GM21717 (cell line): Measurements from ENCODE around the gene AGO3.
"Not testable (repeated sequence)": the region's sequence is repeated elsewhere in the genome, so short reads cannot be mapped to it uniquely, and the experiment has no call there.

Experiments
- ATAC-seq: cut with Tn5 transposase; IDR thresholded peaks from one replicate; pipeline ENCODE4 v1.9.1; 2021; ENCODE audit warnings: mild to moderate bottlenecking, moderate library complexity; ENCODE audit not compliant: unreplicated experiment

The AGO3 gene

GRCh38 chr1:35924838-35925237 lies 6.1 kb upstream of the AGO3 start:
- ATAC-seq = no peak

DNA sequence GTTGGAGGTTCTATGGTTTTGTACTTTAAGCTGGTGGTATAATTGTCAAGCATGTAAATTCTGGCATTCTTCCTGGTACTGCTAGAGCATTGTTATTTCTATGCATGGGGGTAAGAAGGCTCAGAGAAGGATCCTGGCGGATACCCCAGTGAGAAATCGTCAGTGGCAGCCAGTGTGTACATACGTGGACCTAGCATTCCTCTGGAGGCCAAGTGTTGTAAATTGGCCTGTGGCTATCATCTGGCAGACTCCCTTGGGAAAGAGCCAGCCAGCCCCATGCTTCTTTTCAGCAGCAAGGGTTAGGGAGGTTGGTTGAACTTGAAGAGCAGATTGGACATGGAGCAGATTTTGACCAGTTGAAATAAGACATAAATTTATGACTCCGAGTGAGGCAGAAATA lies 5.2 kb upstream of the AGO3 start:
- ATAC-seq = no peak

DNA sequence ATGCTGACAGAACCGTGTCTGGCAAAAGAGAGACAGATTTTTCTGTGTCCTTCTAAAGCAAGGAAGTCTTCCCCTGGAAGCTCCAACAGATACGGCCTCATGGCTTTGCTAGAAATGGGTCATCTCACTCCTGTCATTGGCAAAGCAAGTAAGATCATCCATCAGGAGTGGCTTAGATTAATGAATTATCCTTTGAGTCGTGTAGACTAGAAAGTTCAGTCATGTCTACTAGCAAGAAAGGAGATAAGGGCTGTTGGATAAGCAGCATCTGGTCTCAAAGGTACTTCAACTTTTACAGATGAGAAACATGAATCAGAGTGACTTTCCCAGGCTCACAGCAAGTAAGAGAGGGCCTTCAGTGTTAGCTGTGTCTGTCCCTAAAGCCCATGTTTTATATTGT lies 3.4 kb upstream of the AGO3 start:
- no peak for ATAC-seq

- no peak for ATAC-seq
These were observed 944 bp upstream of the AGO3 start for GRCh38 chr1:35929730-35930592.

- peak; percentile 35 for ATAC-seq
These were observed 697 bp downstream of the AGO3 start for GRCh38 chr1:35931446-35932157.

DNA sequence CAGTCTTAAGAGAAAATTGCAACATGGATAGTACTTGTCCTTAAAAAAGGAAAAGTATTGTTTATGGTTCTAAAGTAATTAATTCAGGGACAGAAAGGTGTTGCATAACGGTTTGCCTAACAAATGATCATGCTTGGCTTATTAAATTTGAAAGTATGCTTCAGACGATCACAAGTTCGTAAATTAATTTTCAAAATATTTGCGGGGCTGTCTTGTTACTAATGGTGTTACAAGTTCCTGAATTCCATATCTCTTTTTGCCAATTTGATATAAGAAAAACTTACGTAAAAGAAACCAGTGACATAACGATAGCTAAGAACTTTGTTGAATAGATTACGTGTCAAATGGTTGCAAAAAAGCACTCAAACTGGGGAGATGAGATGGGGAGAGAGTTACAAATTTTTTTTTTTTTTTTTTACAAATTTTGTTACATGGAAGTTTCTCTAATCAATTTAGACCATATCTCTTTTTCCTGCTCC lies 1.3 kb downstream of the AGO3 start:
- no peak for ATAC-seq

- ATAC-seq = no peak
These were observed 2.0 kb downstream of the AGO3 start for GRCh38 chr1:35932941-35933340.

DNA sequence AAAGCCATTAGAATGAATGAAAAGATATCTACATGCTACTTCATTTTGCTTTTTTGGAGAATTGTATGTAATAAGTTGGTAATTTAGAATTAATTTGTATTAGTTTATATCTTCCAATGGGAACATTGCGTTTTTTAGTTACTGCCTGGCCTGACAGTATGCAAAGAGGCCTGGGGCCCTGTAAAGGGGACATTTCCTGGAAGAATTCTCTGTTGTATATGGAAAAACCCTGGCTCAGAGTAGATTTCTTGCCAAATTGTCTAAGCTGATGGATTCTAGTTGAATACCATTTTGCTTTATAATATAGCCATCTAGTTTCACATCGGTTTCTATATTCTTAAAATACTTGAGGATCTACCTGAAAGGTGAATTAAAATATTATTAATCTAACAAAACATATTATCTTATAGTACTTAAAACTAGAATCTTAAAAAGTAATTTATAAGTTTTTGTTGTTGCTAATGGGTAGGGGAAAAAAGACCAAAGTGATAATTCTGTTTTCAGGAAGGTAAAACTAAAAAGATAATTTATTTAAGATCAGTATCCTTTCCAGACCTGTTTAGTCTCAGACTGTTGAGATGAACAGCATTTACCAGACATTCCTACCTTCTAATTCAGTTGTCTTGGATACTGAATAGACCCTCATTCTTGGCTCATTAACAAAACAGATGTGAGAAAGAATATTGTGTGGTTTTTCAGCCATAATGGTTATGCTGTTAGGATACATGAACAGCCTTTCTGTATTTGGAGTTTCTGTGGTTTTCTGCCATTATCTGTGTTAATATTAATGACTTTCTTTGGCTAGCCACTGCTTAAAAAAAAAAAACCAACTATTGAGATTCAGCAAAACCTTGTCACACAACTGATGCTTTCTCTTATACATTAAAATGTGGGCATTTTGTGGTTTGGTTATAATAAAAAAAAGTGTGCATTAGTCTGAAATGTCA lies 4.8 kb downstream of the AGO3 start:
- ATAC-seq = no peak

- no peak for ATAC-seq
These were observed 5.9 kb downstream of the AGO3 start for GRCh38 chr1:35936838-35937237.

DNA sequence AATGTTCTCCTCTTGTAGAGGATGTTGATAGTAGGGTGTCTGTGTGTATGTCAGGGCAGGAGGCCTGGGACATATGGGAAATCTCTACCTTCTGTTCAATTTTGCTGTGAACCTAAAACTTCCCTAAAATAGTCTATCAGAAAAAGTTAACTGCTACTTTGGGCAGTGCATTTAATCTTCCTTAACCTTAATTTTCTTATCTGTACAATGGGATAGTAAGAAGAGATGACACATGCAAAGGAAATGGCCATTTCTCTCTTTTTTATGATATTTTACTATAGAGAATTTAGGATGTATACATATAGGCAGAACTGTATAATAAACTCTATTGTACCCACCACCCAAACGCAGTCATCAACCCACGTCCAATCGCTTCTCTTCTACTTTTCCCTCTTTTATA lies 8.6 kb downstream of the AGO3 start:
- ATAC-seq = no peak

- ATAC-seq = no peak
These were observed 14.4 kb downstream of the AGO3 start for GRCh38 chr1:35945327-35945726.

DNA sequence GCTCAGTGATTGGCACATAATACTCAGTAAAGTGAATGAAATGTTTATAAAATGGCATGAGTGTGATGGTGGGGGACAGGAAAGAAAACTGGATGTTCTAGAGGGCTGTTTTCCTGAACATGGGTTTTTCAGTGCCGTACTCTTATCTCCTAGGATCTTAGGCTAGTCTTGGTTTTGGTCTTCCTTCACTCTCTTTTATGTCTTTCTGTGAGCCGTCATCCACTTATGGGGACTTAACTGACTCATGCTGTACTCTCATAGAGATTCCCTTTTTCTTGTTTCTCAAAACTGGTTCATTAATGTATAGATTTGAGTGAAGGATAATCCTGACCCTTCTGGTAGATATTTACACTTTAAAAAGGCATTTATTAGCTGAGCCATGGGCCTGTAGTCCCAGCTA lies 16.6 kb downstream of the AGO3 start:
- ATAC-seq = no peak

- ATAC-seq = no peak
These were observed 27.7 kb downstream of the AGO3 start for GRCh38 chr1:35958558-35958957.

GRCh38 chr1:35959304-35959703 lies 28.4 kb downstream of the AGO3 start:
- no peak for ATAC-seq

- ATAC-seq = no peak
These were observed 32.0 kb downstream of the AGO3 start for GRCh38 chr1:35962952-35963351.

GRCh38 chr1:35964277-35964676 lies 33.4 kb downstream of the AGO3 start:
- ATAC-seq = not testable (repeated sequence)

GRCh38 chr1:35968396-35968795 lies 37.5 kb downstream of the AGO3 start:
- ATAC-seq = no peak

DNA sequence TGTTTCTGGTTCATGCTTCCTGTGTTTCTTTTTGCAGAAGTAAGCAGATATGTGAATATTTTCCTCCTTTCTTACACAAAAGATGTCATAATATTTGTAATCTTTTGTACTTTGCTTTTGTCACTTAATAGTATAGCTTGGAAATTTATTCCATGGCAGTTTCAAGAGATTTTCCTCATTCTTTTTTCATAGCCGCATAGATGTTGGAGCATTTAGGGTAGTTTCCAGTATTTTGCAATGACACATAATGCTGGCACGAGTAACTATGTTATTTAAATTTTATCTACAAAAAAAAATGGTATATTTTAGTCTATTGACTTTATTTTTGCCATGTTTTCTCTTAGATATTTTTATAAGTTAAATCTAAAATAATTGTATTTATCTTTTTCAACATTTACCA lies 40.7 kb downstream of the AGO3 start:
- no peak for ATAC-seq

DNA sequence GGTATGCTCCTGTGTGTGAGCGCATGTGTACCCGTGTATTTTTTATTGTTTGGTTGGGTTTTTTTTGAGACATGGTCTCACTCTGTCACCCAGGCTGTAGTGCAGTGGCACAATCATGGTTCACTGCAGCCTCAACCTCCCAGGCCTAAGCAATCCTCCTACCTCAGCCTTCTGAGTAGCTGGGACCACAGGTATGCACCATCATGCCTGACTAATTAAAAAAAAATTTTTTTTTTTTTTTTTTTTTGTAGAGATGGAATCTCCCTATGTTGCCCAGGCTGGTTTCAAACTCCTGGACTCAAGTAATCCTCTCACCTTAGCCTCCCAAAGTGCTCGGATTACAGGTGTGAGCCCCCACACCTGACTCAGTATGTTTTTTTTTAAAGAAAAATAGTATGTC lies 41.7 kb downstream of the AGO3 start:
- not testable (repeated sequence) for ATAC-seq

GRCh38 chr1:35980090-35980489 lies 49.2 kb downstream of the AGO3 start:
- ATAC-seq = no peak

- no peak for ATAC-seq
These were observed 57.3 kb downstream of the AGO3 start for GRCh38 chr1:35988237-35988636.
